NCI-H226 (cell line): Measurements from ENCODE around the gene LGALS3BP.
"Not testable (repeated sequence)": the region's sequence is repeated elsewhere in the genome, so short reads cannot be mapped to it uniquely, and the experiment has no call there.

Source experiments
- DNase-seq: peaks from one replicate; pipeline ENCODE4 v3.0.0-alpha.2; 2015

LGALS3BP gene

GRCh38 chr17:78962345-78962983 is 17.3 kb downstream of the LGALS3BP start:
- no peak for DNase-seq

- DNase-seq = no peak
Observed at GRCh38 chr17:78961571-78961970, 18.2 kb downstream of the LGALS3BP start.

- no peak for DNase-seq
Observed at GRCh38 chr17:78960928-78961327, 18.8 kb downstream of the LGALS3BP start.

GRCh38 chr17:78959803-78960202 is 19.9 kb downstream of the LGALS3BP start:
- no peak for DNase-seq

GRCh38 chr17:78958641-78959127 is 21.0 kb downstream of the LGALS3BP start:
- DNase-seq = peak; percentile 93

GRCh38 chr17:78957128-78957527 is 22.6 kb downstream of the LGALS3BP start:
- no peak for DNase-seq

GRCh38 chr17:78956254-78956653 is 23.5 kb downstream of the LGALS3BP start:
- DNase-seq = no peak

- no peak for DNase-seq
Observed at GRCh38 chr17:78954684-78955083, 25.0 kb downstream of the LGALS3BP start.

GRCh38 chr17:78953356-78954350 is 26.1 kb downstream of the LGALS3BP start:
- no peak for DNase-seq

- no peak for DNase-seq
Observed at GRCh38 chr17:78952706-78953105, 27.0 kb downstream of the LGALS3BP start.

GRCh38 chr17:78951967-78952551 is 27.7 kb downstream of the LGALS3BP start:
- no peak for DNase-seq

- DNase-seq = no peak
Observed at GRCh38 chr17:78950870-78951269, 28.9 kb downstream of the LGALS3BP start.

GRCh38 chr17:78947235-78948149 is 32.2 kb downstream of the LGALS3BP start:
- DNase-seq = no peak

GRCh38 chr17:78946631-78947030 is 33.1 kb downstream of the LGALS3BP start:
- no peak for DNase-seq

- no peak for DNase-seq
Observed at GRCh38 chr17:78946131-78946530, 33.6 kb downstream of the LGALS3BP start.

GRCh38 chr17:78945455-78945854 is 34.3 kb downstream of the LGALS3BP start:
- not testable (repeated sequence) for DNase-seq

GRCh38 chr17:78944956-78945355 is 34.8 kb downstream of the LGALS3BP start:
- DNase-seq = no peak

GRCh38 chr17:78944026-78944425 is 35.7 kb downstream of the LGALS3BP start:
- DNase-seq = no peak

- no peak for DNase-seq
Observed at GRCh38 chr17:78940708-78941107, 39.0 kb downstream of the LGALS3BP start.

- no peak for DNase-seq
Observed at GRCh38 chr17:78940258-78940657, 39.5 kb downstream of the LGALS3BP start.

- peak; percentile 11 for DNase-seq
Observed at GRCh38 chr17:78939615-78940014, 40.1 kb downstream of the LGALS3BP start.

GRCh38 chr17:78937561-78937960 is 42.2 kb downstream of the LGALS3BP start:
- DNase-seq = no peak
